Measurements from ENCODE around the gene THOP1.
A peak's percentile ranks its signal among the peaks of the same experiment; 100 is the strongest.

The THOP1 gene

GRCh38 chr19:2762783-2763496, 22.4 kb upstream of the THOP1 start:
- DNase-seq (ENCODE audit: low spot score), result no peak

DNA sequence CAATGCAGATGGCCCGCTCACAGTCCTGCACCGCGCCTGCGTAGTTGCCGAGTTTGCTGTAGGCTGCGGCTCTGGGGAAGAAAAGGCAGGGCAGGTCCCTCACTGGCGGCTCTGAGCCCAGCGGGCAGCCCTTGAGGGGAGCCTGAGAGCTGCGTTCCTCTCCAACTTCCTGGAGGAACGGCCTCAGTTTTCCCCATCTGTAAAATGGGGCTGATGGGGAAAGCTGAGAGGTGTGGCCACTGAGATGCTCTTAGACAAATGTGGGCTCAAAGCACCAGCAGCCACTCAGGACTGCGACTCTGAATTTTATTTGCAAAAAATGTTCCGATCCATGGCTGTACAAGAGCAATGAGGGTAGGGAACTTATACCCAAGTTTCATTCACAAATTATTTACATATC, 21.6 kb upstream of the THOP1 start:
- DNase-seq (ENCODE audit: low spot score), result no peak

GRCh38 chr19:2764945-2765344, 20.4 kb upstream of the THOP1 start:
- no peak for DNase-seq (ENCODE audit: low spot score)

GRCh38 chr19:2765376-2765775, 19.9 kb upstream of the THOP1 start:
- no peak for DNase-seq (ENCODE audit: low spot score)

GRCh38 chr19:2766594-2767372, 18.5 kb upstream of the THOP1 start:
- no peak for DNase-seq (ENCODE audit: low spot score)

GRCh38 chr19:2767688-2768087, 17.6 kb upstream of the THOP1 start:
- DNase-seq (ENCODE audit: low spot score), result no peak

- DNase-seq (ENCODE audit: low spot score), result no peak
These were observed 16.8 kb upstream of the THOP1 start for GRCh38 chr19:2768365-2769132.

DNA sequence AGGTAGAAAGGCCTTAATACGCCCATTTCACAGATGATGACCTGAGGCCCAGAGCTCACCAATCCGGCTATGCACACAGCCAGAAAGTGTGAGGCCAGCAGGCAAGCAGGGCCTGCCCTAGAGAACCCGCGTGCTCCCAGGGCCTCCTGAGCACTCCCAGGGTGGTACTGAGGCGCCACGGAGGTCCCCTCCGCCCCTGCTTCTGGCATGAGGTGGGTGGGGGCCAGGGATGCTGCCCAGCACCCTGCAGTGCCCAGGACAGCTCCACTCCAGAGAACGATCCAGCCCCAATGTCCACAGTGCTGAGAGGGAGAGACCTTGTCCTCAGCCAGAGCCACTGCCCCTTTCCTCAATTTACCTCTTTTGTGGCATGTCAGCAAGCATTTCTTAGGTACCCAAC, 16.1 kb upstream of the THOP1 start:
- no peak for DNase-seq (ENCODE audit: low spot score)

- DNase-seq (ENCODE audit: low spot score), result peak; percentile 56
These were observed 15.0 kb upstream of the THOP1 start for GRCh38 chr19:2770055-2771013.

GRCh38 chr19:2771786-2772674, 13.3 kb upstream of the THOP1 start:
- DNase-seq (ENCODE audit: low spot score), result no peak

GRCh38 chr19:2774083-2774679, 11.1 kb upstream of the THOP1 start:
- no peak for DNase-seq (ENCODE audit: low spot score)

DNA sequence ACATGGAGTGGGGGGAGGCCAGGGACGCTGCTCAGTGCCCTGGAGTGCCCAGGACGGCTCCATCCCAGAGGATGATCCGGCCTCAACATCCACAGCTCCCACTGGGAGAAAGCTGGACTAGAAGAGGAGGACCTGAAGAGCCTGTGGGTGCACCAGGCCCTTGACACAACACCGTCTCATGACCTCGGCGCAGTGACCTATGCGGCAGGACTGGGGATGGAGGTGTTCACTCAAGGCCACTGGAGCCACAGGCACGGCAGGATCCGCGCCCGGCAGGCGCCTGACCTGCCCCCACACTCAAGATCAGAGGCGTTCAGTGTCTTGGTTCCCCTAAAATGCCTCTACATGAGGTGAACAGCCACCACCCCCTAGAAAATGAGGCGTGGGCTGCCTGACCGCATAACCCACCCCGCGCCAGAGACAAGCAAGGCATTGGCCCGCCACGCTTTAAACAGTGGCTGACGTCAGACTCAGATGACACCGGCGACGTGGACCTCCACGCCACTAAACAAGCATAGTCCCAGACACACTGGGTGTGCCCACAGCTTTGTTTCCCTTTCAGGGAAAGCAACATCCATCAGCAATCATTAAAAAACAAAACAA, 10.2 kb upstream of the THOP1 start:
- no peak for DNase-seq (ENCODE audit: low spot score)

DNA sequence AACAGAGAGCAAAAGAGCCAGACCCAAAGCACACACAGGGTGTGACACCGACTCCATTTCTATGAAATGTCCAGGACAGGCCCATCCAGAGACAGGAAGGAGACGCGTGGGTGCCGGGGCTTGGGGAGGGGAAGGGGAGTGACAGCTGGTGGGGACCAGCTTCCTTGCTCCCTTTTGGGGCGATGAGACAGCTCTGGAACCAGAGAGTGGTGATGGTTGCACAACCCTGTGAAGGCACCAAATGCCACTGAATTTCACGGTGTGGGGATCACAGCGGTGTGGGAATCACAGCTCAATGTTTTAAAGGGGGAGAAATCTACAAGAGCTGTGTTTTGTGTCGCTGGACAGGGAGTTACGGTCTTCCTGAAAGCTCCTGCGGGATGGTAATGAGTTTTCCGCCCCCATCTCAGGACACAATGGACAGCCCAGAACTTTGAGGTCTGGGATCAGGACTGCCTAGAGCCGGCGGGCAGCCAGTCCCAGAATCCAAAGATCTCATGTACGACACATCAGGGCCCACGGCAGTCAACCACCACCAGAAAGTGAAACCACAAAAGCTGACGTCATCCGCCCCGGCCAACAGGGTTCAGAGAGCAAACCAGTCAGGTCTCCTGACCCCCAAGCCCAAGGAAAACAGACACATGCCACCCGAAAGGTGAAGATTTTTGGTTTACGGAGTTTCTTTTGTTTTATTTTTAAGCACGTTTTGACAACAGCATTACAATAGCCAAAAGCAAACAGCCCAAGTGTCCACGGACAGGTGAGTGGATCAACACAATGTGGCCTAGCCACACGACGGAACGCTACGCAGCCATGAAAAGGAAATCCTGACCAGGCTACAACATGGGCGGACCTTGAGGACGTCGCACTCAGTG, 9.5 kb upstream of the THOP1 start:
- no peak for DNase-seq (ENCODE audit: low spot score)

DNA sequence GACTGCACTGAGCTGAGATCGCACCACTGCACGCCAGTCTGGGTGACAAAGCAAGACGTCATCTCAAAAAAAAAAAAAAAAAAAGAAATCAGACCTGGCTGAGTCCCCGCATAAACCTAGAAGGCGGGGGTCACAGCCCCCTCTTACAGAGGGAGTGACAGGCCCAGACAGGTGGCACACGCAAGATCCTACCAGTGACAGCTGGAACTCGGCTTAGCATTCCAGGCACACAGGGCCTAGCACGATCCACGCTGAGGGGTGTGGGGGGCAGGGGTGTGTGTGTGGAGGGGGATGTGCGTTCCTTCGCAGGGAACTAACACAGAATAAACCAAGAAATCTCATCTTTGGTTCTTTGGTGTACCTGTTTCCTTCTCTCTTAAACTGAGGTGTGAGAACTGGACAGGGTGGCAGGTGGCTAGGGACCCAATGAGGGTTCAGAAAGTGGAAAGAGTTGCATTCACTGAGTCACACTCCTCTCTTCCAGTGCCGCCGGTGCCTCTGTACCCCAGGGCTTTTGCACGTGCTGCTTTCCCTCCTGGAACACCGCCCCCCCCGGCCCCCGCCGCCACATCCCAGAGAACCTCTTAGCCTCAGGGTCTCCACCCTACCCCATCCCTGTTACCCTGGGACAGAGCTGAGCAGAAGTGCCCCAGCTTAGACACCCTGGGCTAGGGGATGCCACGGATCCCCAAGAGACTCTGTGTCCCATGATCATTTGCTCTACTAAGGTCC, 7.2 kb upstream of the THOP1 start:
- no peak for DNase-seq (ENCODE audit: low spot score)

GRCh38 chr19:2779121-2779740, 6.1 kb upstream of the THOP1 start:
- DNase-seq (ENCODE audit: low spot score), result no peak

- DNase-seq (ENCODE audit: low spot score), result no peak
These were observed 5.0 kb upstream of the THOP1 start for GRCh38 chr19:2780284-2780683.

GRCh38 chr19:2782329-2782935, 2.9 kb upstream of the THOP1 start:
- DNase-seq (ENCODE audit: low spot score), result no peak
